OCI-LY3 (cell line): ENCODE results near the gene TMEM213.

Source experiments
- H2AFZ ChIP-seq: fragments of 200-600, 300-600 bp; shearing (Covaris generic); 2 replicates; pipeline ENCODE4 v1.6.0; 2014; ENCODE audit warnings: antibody characterized with exemption, low read depth, low read length
- H3K27ac ChIP-seq: fragments of 200-600, 300-600 bp; sonication (generic); 2 replicates; pipeline ENCODE4 v1.5.1; 2014; ENCODE audit warnings: mild to moderate bottlenecking, low read length, moderate library complexity, mixed read lengths
- H3K27me3 ChIP-seq: fragments of 200-600, 300-600 bp; sonication (generic); 2 replicates; pipeline ENCODE4 v1.6.1; 2014; ENCODE audit warnings: low read depth, low read length, mixed read lengths
- H3K36me3 ChIP-seq: fragments of 200-600, 300-600 bp; sonication (generic); replicated peaks from 2 replicates; pipeline ENCODE3; 2014; ENCODE audit warnings: low read depth, low read length, mixed read lengths
- H3K4me1 ChIP-seq: fragments of 300-600, 200-600 bp; sonication (generic); 2 replicates; pipeline ENCODE4 v1.6.1; 2014; ENCODE audit warnings: low read length, mixed read lengths
- H3K4me2 ChIP-seq: fragments of 200-600, 300-600 bp; sonication (generic); 2 replicates; pipeline ENCODE4 v1.6.1; 2014; ENCODE audit warnings: low read length, mixed read lengths
- H3K4me3 ChIP-seq: fragments of 300-600, 200-600 bp; sonication (generic); 2 replicates; pipeline ENCODE4 v1.5.1; 2014; ENCODE audit warnings: antibody characterized with exemption, mild to moderate bottlenecking, low read length, moderate library complexity
- H3K79me2 ChIP-seq: fragments of 300-600, 200-600 bp; shearing (Covaris generic); 2 replicates; pipeline ENCODE4 v1.6.1; 2014; ENCODE audit warnings: mild to moderate bottlenecking, low read length, mixed read lengths
- H3K9ac ChIP-seq: fragments of 300-600, 200-600 bp; shearing (Covaris generic); 2 replicates; pipeline ENCODE4 v1.6.0; 2014; ENCODE audit warnings: mild to moderate bottlenecking, low read length, moderate library complexity
- H3K9me3 ChIP-seq: fragments of 200-600, 300-600 bp; shearing (Covaris generic); 2 replicates; pipeline ENCODE4 v1.6.1; 2014; ENCODE audit warnings: low read length, mixed read lengths; ENCODE audit not compliant: insufficient read depth
- H4K20me1 ChIP-seq: fragments of 200-600, 300-600 bp; sonication (generic); 2 replicates; pipeline ENCODE4 v1.6.1; 2016; ENCODE audit warnings: low read length, mixed read lengths; ENCODE audit not compliant: insufficient read depth
- EZH2phosphoT487 ChIP-seq: fragments of 200-600 bp; shearing (Covaris generic); IDR thresholded peaks from 2 replicates; pipeline ENCODE4 v1.6.1; 2018; ENCODE audit warnings: antibody characterized with exemption, mixed run types, low read depth
- TF ChIP-seq, protein P1 (sequence below): fragments of 200-600, 300-600 bp; sonication (generic); IDR thresholded peaks from 2 replicates; pipeline ENCODE4 v1.5.1; 2014; ENCODE audit warnings: antibody characterized with exemption, low read length, low read depth

TMEM213 gene

DNA sequence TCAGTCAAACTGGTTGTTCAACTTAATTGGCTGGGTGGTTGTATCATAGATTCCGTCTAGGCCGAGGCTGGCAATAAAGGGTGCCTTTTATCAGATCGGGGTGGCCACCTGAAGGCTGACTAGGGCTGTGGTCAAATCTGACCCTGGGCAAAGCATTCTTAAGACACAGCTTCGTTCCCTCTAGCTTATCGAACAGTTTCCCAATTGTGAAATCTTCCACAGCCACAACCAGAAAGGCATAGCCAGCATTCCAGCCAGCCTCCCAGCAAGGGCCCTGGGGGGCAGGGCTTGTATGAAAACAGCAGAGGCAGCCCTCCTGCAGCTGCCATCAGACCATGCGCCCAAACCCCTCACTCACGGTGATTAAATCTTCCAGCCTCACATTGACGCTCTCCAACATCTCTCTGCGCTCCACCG lies 42.5 kb upstream of the TMEM213 start:
- H2AFZ ChIP-seq: no peak overlapping the region
- H3K4me2 ChIP-seq: no peak overlapping the region

DNA sequence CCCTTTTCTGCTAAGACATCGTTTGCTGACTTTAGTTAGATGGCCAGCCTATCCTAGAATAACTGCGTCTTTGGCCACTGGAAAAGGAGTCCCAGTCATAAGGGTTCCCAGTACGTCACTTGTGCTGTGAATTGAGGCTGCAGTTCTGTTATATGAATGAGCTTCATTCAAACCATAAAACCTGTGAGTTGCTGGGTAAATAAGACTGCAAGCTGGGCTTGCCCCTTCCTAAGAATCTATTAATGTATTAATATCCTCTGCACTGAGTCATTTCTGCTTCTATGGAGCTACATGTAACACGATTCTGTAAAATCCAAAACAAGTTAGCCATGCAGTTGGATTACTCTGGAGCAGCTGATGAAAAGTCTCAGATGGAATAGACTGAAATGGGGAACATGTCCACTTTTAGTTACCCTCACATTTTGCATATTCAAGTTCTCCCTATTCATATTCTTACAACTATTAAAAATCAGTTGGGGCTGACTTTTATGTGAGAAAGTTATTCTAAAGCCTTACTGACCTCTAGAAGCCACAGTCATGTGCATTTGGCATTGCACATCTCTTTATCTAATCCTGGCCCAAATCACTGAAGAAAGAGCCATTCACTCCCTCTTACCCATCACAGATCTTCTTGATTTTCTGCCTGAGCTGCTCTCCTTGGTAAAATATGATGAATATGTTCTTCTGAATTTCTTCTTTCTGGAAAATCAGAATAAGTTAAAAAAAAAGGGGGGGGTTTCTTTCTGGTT lies 41.8 kb upstream of the TMEM213 start:
- H2AFZ ChIP-seq: no peak overlapping the region
- H3K79me2 ChIP-seq: no peaks in the 10 kb centered on the region
- TF ChIP-seq, protein P1, sequence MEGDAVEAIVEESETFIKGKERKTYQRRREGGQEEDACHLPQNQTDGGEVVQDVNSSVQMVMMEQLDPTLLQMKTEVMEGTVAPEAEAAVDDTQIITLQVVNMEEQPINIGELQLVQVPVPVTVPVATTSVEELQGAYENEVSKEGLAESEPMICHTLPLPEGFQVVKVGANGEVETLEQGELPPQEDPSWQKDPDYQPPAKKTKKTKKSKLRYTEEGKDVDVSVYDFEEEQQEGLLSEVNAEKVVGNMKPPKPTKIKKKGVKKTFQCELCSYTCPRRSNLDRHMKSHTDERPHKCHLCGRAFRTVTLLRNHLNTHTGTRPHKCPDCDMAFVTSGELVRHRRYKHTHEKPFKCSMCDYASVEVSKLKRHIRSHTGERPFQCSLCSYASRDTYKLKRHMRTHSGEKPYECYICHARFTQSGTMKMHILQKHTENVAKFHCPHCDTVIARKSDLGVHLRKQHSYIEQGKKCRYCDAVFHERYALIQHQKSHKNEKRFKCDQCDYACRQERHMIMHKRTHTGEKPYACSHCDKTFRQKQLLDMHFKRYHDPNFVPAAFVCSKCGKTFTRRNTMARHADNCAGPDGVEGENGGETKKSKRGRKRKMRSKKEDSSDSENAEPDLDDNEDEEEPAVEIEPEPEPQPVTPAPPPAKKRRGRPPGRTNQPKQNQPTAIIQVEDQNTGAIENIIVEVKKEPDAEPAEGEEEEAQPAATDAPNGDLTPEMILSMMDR: no peak
- TF ChIP-seq EZH2phosphoT487: no peak
- H3K27ac ChIP-seq: no peak overlapping the region
- H3K27me3 ChIP-seq: peaks cover 5% of the 10 kb centered on the region
- no peaks in the 10 kb centered on the region for H3K9me3 ChIP-seq
- no peaks in the 10 kb centered on the region for H4K20me1 ChIP-seq
- H3K4me1 ChIP-seq: no peaks in the 10 kb centered on the region
- no peak overlapping the region for H3K9ac ChIP-seq
- no peaks in the 10 kb centered on the region for H3K36me3 ChIP-seq
- H3K4me3 ChIP-seq: no peak overlapping the region
- H3K4me2 ChIP-seq: no peak overlapping the region

More for the DNA sequence above, 42.5 kb upstream of the TMEM213 start:
- Histone ChIP-seq H4K20me1 (no peaks in the 10 kb centered on the region), H3K9ac (no peak overlapping the region), H3K79me2 (no peaks in the 10 kb centered on the region), H3K36me3 (no peaks in the 10 kb centered on the region), H3K4me1 (no peaks in the 10 kb centered on the region), H3K27ac (no peak overlapping the region), H3K4me3 (no peak overlapping the region), H3K27me3 (peaks cover 5% of the 10 kb centered on the region), H3K9me3 (no peaks in the 10 kb centered on the region)
- no peak for TF ChIP-seq EZH2phosphoT487
- TF ChIP-seq, protein P1: no peak

DNA sequence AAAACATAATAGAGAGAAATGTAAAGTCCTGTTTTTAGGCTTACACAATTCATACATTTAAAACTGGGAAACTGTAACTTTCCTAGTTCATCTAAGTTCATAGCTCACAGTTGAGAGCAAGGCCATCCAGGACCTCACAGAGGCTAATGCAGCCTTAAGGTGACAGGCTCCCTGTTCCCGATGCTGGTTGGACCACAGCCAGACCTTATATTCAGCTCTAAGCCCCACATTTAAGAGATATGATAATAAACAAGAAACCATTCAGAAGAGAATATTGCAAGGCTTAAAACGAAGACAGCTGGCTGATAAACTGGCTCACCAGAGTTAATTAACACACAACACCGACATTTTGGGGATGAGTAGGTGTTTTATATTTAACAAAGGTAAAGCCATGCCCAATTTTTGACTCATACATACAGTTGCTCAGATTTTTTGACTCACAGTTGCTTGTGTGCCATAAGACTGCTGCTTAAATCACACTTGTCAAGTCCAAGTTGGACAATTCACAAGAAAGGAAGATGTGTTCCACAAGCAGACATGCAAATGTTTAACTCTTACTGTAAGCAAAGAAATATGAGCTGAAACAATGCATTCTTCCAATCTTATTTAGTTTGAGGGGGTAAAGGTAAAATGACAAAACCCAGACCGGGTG lies 41.1 kb upstream of the TMEM213 start:
- Histone ChIP-seq H2AFZ (no peak overlapping the region), H4K20me1 (no peaks in the 10 kb centered on the region), H3K4me3 (no peak overlapping the region), H3K9ac (no peak overlapping the region), H3K27ac (no peak overlapping the region), H3K27me3 (peaks cover 5% of the 10 kb centered on the region), H3K79me2 (no peaks in the 10 kb centered on the region), H3K4me1 (no peaks in the 10 kb centered on the region), H3K9me3 (no peaks in the 10 kb centered on the region), H3K4me2 (no peak overlapping the region), H3K36me3 (no peaks in the 10 kb centered on the region)
- no peak for TF ChIP-seq EZH2phosphoT487
- TF ChIP-seq, protein P1: no peak

DNA sequence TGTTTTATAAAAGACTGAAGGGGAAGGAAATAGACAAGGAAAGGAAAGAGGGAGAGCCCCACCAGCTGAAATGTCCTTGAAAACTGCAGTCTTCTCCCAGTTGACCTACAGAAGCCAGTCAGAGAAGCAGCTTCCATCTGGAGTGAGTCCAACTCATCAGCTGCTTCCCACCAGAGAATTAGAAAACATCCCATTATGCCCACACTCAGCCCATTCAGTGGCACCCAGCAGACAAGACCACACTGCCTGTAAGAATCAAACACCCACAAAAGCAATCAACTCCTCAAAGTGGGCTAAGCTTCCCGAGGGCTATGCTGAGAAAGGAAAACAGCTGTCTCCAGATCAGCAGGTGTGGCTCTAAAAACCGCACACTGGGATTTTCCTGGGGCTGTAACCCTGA lies 29.6 kb upstream of the TMEM213 start:
- H3K36me3 ChIP-seq: no peaks in the 10 kb centered on the region
- no peak overlapping the region for H3K4me2 ChIP-seq
- no peak overlapping the region for H3K4me3 ChIP-seq
- H4K20me1 ChIP-seq: no peaks in the 10 kb centered on the region
- no peaks in the 10 kb centered on the region; the same call in 1 of the 2 replicates for H3K27me3 ChIP-seq
- H3K27ac ChIP-seq: no peak overlapping the region
- H3K79me2 ChIP-seq: no peaks in the 10 kb centered on the region
- no peak overlapping the region for H3K9ac ChIP-seq
- no peak overlapping the region for H2AFZ ChIP-seq
- no peaks in the 10 kb centered on the region for H3K9me3 ChIP-seq
- no peaks in the 10 kb centered on the region for H3K4me1 ChIP-seq
- TF ChIP-seq, protein P1: no peak
- TF ChIP-seq EZH2phosphoT487: no peak
